NAMALWA (cell line): ENCODE data around the gene SOX8.

ENCODE experiments used
- DNase-seq: peaks from one replicate; pipeline ENCODE4 v3.0.0-alpha.2; 2015; ENCODE audit warnings: low spot score

The SOX8 gene

DNA sequence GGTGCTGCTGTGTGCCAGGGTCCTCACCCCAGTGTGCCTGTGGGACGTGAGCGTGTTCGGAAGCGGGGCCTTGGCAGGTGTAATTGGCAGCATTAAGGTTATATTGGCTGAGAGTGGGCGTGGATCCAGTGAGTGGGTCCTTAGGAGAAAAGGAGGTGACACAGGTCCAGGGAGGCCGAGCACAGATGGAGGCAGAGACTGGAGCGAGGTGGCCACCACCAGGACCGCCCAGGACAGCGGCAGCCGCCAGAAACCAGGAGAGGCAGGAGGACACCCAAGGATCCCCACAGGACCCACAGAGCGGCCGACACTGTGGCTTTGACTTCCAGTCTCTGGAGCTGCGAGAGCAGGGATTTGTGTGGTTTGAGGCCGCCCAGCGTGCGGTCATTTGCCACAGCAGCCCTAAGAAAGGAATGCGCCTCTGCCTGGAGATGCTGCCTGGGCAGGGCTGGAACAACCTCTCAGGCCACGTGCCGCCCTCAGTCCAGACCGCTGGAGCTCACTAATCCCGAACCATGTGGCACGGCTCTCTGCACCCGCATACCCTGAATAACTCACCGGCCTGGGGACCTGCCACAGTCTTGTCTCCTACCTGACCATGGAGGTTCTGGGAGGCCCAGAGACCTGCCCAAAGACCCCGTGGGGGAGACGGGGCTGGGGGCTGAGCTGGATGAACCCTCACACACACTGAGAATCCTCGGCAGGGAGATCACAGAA lies 45.4 kb downstream of the SOX8 start:
- no peak for DNase-seq

DNA sequence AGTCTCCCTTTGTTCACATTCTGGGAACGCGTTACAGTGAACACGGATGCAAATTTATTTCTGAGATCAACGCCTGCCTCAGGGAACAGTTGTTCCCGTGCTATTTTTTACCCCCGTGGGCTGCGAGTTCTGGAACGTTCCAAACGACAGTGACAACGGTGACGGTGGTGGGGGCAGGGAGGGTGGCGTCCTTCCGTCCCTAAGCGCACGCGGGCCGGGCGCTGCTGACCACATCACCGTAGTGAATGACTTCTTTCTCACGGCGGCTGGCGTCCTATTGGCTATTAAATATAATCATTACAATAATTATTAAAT lies 45.9 kb downstream of the SOX8 start:
- no peak for DNase-seq

DNA sequence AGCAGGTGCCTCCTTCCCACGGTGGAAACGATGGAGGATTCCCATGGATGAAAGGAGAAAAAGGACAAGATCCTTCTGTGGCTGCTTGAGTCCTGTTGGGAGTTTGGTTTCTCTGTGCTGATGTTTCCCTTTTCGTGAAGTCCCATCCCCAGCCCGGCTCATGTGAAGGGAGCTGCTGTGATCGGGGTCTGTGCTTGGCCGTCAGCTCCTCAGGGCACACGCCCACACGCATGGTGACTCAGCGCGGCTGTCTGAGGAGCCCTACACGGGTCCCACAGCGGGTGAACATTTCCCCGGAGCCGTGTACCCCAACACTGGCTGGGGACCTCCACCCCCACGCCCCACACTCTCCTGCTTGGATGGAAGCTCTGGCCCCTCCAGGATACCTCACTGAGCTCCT lies 46.5 kb downstream of the SOX8 start:
- DNase-seq: no peak

DNA sequence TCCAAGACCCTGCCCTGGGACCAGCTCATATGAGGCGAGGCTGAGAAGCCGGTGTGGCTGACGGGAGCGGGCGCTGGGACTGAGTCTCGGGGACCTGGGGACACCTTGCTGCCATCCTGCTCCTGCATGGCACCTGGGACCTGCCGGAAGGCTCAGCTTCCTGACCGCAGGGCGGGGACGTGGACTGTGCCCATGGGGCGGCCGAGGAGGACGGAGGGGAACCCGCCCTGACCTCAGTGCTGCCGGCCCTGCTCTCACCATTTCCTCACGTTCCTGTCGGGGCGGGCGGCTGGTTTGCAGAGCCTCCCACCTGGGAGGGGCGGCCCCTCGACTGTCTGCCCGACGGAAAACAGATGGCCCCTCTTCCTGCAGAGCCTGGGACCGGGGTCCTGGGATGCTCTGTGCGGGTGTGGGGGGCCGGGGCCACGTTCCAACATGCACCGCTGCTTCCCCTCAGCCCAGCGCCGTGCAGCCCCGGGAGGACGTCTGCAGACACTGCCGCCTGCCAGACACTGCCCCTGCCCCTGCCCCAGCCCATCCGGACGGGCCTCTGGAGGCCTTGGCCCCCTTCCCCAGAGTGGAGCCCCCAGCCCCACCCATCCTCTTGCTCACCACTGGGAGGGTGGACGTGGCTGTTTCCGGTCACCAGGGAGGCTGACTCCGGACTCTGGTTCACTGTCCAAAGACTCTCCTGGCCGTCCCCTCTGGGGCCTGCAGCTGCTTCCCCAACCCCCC lies 47.1 kb downstream of the SOX8 start:
- DNase-seq: no peak

- DNase-seq: no peak
These were observed 47.6 kb downstream of the SOX8 start for GRCh38 chr16:1029259-1029545.

GRCh38 chr16:1030473-1030901 lies 48.9 kb downstream of the SOX8 start:
- no peak for DNase-seq

DNA sequence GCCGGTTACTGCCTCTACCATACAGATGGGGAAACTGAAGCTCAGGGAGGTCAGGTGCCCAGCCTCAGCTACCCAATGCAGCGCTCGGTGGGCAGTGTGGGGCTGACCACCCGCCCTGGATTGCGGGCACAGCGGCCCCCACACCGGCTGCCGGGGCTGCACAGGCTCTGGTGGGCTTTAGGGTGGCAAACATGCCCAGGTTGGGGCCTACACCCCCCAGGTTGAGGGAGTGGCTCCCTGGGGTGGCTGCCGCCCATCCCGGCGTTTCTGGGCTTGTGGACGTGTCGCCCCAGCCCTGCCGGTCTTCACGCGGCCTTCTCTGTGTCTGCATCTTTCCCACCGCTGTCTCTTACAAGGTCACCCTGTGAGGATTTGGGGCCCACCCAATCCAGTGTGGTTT lies 50.1 kb downstream of the SOX8 start:
- DNase-seq: no peak

DNA sequence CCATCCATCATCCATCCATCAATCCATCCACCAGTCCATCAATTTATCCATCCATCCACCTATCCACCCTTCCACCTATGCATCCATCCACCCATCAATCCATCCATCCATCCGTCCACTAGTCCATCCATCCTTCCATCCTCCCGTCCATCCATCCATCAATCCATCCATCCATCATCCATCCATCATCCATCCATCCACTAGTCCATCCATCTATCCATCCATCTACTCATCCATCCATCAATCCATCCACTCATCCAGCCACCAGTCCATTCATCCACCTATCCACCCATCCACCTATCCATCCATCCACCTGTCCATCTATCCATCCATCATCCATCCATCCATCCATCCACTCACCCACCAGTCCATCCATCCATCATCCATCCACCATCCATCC lies 51.0 kb downstream of the SOX8 start:
- no peak for DNase-seq

GRCh38 chr16:1033128-1033679 lies 51.6 kb downstream of the SOX8 start:
- DNase-seq: no peak

DNA sequence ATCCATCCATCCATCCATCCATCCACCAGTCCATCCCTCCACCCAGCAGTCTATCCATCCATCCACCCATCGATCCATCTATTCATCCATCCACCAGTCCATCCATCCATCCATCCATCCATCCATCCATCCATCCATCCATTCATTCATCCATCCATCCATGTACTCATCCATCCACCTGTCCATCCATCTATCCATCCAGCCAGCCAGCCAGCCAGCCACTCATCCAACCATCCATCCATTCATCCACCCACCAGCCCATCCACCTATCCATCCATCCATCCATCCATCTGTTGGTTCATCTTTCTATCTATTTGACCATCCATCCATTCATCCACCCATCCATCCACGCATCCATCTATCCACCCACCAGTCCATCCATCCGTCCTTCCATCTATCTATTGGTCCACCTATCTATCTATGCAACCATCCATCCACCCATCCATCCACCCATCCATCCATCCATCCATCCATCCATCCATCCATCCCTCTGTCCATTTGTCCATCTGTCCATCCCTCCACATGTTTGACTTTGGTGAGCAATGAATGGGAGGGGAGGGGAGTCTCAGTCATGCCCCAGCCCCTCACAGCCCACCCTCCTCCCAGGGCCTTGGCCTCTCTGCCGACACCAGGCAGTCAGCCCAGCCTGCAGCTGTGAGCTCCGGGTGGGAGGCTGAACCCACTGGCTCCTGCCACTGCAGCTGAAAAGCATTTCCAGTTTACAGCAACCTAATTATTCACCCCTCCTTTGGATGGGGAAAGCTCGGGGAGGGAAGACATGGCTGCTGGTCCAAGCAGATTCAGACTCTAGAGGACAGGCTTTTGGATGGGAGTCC lies 52.9 kb downstream of the SOX8 start:
- DNase-seq: no peak

DNA sequence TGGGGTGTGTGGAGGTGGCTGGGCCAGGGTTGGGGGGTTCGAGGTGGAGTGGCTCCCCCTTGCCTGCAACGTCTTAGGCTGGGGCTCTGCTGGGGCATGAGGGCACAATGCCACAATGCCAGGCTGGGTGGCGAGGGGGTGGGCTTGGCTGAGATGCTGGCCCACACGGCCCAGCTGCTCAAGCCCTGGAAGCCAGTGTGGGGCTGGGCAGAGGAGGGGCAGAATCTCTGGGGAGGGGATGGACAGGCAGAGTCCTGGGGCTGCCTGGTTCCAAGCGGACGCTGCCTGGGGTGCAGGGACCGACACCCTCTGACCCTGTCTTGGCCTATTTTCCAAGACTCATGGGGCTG lies 53.5 kb downstream of the SOX8 start:
- no peak for DNase-seq

- no peak for DNase-seq
These were observed 54.6 kb downstream of the SOX8 start for GRCh38 chr16:1036166-1036565.
